GM13977 (cell line): Measurements from ENCODE around the gene TXNRD1.

Experiments
- DNase-seq: peaks from one replicate; pipeline ENCODE4 v3.0.0; 2012; ENCODE audit warnings: low spot score
- in situ Hi-C: fragments of 300-500 bp; cut with MboI; formaldehyde crosslinking; loops from one replicate; pipeline ENCODE4 v1.12.0; 2022; ENCODE audit warnings: low sequenced_read_pairs, low pct_unique_long_range_greater_than_20kb, mixed read lengths, inconsistent platforms; ENCODE audit not compliant: unreplicated experiment
- TF ChIP-seq, protein P1 (sequence below): IDR thresholded peaks from 2 replicates; pipeline ENCODE4 v1.5.1; 2012; ENCODE audit warnings: mild to moderate bottlenecking, control low read depth; ENCODE audit not compliant: insufficient read depth; ENCODE audit errors: extremely low read depth, missing control alignments

The TXNRD1 gene

DNA sequence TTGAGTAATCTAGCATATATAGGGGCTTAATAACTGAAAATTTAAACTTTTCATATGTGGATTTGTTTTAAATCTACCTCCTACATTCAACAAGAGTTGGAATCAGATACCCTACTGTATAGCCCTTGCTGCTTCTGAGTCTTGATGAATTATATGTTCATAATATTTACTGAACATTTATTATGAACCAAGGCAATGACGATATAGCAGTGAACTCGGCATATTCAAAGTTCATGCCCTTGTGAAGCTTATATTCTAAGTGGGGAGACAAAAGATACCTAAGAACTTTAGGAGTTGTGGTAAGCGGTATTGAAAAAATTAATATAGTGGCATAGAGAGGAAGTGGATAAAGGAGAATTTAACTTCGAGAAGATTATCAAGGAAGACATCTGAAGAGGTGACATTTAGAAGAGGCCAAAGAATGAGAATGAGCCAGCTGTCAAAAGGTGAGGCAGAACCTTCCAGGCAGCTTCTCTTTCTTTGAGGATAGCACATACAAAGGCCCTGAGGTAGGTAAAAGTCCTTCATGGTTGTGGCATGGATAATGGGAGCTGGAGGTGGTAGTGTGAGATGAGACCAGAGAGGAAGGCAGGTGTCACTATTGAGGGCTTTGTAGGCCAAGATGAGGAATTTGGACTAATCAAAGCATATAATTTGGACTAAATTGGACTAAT is 98.1 kb downstream of the TXNRD1 start:
- in situ Hi-C loops = no loop called here
- TF ChIP-seq, protein P1, sequence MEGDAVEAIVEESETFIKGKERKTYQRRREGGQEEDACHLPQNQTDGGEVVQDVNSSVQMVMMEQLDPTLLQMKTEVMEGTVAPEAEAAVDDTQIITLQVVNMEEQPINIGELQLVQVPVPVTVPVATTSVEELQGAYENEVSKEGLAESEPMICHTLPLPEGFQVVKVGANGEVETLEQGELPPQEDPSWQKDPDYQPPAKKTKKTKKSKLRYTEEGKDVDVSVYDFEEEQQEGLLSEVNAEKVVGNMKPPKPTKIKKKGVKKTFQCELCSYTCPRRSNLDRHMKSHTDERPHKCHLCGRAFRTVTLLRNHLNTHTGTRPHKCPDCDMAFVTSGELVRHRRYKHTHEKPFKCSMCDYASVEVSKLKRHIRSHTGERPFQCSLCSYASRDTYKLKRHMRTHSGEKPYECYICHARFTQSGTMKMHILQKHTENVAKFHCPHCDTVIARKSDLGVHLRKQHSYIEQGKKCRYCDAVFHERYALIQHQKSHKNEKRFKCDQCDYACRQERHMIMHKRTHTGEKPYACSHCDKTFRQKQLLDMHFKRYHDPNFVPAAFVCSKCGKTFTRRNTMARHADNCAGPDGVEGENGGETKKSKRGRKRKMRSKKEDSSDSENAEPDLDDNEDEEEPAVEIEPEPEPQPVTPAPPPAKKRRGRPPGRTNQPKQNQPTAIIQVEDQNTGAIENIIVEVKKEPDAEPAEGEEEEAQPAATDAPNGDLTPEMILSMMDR = no peak
- no peak for DNase-seq

- TF ChIP-seq, protein P1 = no peak
- in situ Hi-C loops = no loop called here
Observed at GRCh38 chr12:104314242-104314614, 98.6 kb downstream of the TXNRD1 start.

GRCh38 chr12:104315326-104316224 is 100.0 kb downstream of the TXNRD1 start:
- TF ChIP-seq, protein P1 = no peak
- in situ Hi-C loops = no loop called here
- DNase-seq = no peak

More at GRCh38 chr12:104314242-104314614, 98.6 kb downstream of the TXNRD1 start:
- no peak for DNase-seq

GRCh38 chr12:104316936-104317335 is 101.4 kb downstream of the TXNRD1 start:
- TF ChIP-seq, protein P1 = no peak
- in situ Hi-C loops = no loop called here
- DNase-seq = no peak

- TF ChIP-seq, protein P1 = no peak
- in situ Hi-C loops = no loop called here
Observed at GRCh38 chr12:104317538-104318210, 102.1 kb downstream of the TXNRD1 start.

GRCh38 chr12:104319028-104319427 is 103.4 kb downstream of the TXNRD1 start:
- in situ Hi-C loops = no loop called here
- DNase-seq = no peak
- TF ChIP-seq, protein P1 = no peak

More at GRCh38 chr12:104317538-104318210, 102.1 kb downstream of the TXNRD1 start:
- no peak for DNase-seq
